Fibroblast of skin of left biceps (primary cell): ENCODE data around the gene ARSG.

ENCODE experiments used
- DNase-seq, 2 experiments: peaks; one replicate each; pipeline ENCODE4 v3.0.0-alpha.2; 2013; ENCODE audit warnings: low read depth in 2 of 2

Gene ARSG

DNA sequence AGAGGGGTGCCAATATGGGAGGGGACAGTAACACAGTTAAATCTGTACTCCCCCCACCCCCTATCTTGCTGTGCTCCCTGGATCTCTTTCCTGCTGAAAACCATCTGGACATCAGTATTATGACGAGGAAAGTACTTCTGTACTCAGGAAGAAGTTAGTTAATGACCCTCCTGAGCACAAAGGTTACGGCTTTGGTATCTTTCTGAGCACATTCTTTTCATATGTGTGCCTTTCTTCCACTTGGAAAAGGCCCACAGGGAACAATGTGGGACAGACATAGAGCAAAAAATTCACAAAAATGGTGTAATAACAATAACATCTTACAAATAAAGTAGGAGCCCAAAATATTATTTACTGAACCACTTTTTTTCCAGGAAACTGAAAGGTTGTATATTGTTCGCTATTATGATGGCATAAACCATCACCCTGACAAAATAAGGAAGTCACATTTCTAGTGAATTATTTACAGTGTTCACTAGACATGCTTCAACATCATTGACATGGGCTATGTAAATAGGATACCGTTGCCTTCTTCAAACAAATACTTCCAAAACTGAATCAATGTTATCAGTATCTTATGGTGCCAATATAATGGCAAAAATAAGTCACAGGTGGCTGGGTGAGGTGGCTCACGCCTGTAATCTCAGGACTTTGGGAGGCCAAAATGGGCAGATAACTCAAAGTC, 160.5 kb downstream of the ARSG start:
- no peak for DNase-seq

DNA sequence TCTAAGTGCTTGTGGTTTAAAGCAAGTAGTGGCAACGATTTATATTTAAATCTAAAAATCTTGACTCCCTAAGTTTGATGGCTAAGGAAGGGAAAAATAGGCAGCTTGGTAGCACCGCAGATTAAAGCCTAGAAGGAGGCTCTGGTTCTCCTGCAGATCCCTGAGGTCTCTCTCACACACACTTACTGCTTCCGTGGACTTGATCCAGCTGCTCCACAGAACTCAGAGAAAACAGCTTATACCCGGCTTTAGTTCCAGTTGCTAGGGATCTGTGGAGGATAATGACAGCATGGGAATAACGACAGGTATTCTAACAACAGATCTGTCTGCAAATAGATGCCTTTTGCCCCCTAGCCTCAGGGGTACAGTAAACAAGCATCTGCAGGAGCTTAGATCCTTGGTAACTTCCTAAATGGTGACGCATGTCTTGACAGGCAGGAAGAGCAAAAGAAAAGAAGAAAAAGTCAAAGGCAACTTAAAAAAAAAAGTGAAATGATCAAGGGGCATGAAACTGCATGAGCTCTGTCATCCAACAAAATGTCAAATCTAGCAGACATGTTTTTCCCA, 161.5 kb downstream of the ARSG start:
- DNase-seq, result no peak

DNA sequence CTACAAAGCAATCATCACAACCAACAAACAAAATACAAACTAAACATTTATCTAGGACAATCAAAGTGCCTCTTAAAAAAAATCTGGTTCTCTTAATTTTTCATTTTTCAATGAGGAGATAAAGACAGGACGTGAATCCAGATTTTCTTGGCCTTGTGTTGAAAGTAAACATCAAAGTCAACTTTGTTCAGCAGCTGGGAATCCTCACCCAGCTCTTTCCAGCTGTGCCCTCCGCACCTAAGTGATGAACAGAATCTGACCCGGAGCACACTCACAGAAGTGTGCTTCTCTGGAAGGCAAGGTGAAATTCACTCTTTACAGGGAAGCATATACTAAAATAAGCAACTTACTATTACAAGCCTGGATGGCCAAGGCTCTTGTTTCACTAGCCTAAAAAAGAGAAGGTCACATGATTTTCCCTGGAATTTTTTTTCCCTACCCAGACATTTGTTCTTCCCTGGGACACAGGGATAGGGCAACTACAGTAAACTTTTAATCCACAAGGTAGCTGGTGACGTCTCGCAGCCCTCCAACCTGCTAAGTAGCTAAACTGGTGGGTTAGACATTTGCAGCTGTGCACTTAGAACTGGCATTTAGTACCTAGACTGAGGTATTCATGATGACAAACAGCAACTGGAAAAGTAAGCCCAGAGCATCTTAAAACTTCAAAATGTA, 162.8 kb downstream of the ARSG start:
- no peak for DNase-seq

DNA sequence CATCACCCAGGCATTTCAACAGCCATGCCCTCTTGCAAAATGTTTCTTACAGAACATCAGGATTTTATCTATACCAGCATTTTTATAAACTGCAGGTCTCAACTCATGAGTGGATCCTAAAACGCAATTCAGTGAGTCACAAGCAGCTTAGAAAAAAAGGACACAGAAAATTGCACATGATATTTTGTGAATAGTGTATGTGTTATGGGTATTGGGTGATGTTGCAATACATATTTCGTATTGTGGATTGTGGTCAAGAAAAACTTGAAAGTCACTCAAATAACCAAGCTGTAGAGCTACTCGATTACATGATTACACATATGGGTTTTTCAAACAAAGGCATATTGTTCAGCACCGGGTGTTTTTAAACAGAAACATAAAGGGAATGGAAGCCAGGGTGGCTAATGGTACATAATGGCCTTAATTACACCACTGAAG, 164.6 kb downstream of the ARSG start:
- DNase-seq, result peak; percentile 78 to 83

DNA sequence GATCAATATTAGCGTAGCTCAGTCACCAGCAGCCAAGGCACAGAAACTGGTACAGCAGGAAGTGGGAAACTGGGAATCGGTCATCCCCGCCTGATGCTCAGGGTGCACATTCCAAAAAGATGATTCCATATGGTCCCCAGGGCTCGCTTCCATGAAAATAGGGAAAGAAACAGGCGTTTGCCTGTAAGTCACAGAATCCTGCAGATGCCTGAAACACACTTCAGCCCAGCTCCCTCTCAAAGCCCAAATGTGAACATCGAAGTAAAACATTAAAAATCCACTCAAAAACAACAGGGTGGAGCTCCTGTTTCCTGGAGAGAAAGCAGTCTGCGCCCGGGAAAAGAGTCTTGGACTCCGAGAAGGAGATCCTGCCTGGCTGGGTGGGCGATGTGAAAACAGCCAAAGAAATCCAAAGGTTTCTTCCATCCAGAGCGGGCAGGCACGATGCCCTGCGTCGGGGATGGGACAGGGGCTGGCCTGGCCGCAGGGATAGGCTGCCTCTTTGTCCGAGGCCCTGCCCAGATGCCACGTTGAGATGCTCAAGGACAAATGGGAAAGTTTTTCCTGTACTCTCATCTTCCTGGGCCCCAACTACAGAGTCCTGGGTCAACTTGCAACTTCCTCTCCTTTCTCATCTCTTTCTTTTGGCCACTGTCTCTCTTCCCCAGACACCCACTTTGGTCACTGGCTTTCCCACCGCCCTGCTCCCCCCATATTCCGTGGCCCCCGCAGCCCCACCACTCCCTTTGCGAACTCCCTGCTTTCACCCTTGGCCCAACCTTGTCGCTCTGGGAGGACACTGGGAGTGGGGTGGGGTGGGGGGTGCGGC, 165.3 kb downstream of the ARSG start:
- DNase-seq, result peak in 1 of 2 experiments; percentile 65

DNA sequence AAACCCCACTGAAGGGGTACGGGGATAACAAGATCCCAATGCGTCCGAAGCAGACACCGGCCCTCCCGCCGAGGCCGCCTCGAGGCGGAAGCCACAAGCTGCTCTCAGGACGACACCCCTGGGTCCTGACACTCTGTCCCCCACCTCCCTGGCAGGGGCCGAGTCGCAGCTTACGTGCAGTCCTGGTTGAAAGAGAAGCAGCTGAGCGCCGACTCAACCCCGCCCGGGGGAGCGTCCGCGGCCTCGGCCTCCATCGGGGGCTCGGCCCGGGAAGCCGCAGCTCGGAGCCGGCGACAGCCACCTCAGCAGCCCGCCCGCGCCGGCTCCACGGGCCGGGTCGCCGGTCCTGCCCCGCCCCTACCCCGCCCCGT, 165.9 kb downstream of the ARSG start, which contains the start of gene WIPI1:
Gene WIPI1, minus strand, starts transcription at position 329 of the 371 bp plus-strand sequence. Its CDS starts 75 bp downstream, at position 254.
- no peak for DNase-seq

DNA sequence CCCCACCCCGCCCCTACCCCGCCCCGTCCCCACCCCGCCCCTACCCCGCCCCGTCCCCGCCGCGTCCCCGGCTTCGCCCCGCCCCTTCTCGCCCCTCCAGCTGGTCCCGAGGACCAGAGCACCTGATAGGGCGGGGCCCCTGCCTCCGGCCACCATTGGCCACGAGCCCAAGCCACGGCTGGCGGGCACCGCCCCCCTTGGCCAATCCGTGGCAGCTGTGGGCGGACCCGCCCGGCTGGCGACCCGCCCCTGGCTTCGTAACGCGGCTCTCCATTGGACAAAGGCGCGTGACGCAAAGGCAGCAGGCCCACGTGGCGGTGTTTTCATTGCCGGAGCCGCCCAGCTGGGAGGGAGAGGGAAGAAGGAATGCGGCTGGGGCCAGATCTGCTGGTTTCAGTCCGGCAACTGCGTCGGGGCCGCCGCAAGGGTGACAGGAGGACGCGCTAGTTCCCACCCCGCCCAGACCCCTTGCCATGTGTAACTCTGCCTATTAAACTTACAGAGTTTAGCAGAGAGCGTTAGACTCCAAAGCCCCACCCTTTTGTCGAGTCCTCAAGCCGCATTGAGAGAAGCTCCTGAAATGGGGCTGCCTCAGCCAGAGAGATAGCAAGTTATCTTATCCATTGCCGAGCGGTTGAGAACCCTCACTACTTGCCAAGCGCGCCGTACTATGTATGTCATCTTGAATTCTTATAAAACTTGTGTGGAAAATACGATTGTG, 166.4 kb downstream of the ARSG start:
- peak; percentile 95 to 97 for DNase-seq

DNA sequence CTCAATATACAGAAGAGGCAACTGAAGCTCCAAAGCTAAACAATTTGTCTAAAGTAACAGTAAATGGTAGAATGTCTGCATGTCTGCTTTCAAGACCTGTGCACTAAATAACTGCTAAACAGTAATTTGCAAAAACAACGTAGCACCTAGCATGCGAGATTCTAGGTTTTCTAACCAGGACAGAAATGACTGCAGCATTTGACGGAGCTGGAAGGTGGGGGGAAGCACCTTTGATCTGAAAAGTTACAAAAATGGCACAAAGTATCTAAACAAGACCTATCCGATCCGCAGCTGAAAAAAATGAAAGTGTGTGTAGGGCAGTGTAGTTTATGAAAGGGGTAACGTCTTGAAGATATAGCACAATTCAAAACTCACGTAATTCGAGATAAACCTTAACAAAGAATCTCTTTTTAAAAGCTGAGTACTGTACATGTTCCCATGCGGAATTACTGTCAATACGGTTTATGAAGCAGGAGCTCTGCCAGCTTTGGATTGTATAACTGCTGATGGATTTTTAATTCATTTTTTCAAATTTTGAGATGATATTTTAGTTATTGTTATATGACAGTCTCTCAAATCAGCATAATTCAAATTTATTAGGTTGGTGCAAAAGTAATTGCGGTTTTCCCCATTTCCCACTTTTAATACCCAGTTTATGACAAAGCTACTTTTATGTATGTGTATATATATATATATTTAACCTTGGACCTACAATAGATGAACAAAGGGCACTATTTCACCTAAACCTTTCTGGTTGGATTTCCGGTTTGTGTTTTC, 167.2 kb downstream of the ARSG start:
- DNase-seq, result no peak

DNA sequence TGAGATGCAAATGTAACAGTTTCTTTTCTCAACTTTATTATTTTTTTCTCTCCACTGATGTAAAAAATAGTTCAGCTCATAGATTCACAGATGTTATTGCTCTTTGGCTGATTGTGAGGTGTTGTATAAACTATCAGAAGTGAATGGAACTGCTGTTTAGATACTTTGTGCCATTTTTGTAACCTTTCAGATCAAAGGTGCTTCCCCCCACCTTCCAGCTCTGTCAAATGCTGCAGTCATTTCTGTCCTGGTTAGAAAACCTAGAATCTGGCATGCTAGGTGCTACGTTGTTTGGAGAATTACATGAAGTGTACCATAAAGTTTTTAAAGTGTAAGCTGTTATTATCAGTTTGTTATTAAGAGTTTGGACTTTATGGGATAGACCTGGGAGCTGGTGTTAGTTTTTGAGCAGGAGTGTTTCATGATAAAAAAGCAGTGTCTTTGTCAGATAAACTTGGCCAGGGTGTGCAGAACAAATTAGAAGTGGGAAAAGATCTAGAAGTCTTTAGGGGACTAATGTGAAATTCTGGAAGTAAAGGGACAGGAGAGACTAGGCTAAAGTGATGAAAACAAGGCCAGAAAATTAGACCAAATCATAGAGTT, 167.8 kb downstream of the ARSG start:
- DNase-seq, result no peak

DNA sequence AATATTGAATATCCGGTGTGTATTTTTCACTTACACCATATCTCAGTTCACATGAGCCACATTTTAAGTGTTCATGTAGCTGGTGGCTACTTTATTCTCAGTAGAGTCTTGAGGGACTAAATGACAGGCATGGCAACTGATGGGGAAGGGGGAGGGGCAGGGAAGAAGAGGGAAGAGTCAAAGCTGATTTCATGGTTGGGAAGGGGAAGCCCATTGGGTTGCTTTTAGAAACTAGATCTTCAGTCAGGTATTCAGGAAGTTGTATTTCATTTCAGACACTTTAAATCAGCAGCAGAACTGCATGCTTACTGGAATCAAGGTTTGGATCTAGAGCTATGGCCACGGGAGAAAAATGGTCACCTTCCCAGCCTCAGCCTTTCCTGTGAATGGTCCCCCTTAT, 168.9 kb downstream of the ARSG start:
- DNase-seq, result no peak

DNA sequence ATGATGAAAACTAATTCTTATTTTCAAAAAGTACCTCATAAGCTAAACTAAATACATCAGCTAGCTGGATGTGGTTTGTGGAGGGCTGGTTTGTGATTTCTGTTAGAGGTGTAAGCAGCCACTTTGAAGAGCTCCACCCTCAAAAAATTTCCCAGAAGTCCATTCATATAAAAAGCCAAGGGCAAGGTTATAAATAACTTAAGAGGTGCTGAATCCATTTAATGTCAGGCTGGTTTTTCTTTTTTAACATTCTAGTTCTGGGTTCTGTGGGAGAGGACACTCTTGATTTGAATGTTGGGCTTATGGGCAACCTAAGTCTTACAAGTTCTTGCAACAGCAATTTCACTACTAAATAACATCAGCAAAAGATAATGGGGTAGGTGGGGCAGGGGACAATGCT, 169.4 kb downstream of the ARSG start:
- no peak for DNase-seq

DNA sequence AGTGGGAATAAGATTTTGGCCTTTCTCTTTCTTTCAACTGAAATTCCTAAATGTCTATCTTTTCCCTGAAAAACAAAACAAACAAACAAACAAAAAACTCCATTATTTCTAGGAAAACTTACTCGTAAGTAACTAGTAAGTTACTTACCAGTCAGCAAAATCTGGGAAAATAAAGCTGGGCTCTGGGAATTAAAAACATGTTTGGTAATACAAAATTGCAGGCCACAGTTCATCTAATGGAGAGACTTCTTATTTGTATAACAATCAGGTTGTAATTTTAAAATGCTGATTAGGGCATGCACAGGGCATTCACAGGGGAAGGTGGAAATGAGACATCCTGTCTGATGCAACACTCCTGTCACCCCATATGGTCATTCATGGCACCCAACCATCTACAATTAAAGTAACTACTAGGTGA, 169.8 kb downstream of the ARSG start:
- no peak for DNase-seq

DNA sequence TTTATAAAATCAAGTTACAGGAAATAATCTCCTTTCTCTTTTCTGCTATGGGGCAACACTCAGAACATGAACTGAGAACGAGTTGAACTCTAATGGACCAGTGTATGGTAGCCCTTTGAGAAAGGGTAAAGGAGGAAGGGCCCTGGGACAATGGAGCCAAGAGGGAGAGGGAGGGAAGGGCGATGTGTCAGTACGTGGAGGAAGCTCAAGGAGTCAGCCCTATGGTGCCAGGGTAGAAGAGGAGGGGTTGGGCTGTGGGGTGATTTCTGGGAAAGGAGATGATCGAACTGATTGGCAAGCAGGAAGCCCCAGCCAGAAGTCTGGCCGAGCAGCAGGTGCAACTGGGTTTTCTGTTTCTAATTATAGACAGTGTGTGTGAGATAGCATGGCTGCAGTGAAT, 170.3 kb downstream of the ARSG start:
- DNase-seq, result no peak

DNA sequence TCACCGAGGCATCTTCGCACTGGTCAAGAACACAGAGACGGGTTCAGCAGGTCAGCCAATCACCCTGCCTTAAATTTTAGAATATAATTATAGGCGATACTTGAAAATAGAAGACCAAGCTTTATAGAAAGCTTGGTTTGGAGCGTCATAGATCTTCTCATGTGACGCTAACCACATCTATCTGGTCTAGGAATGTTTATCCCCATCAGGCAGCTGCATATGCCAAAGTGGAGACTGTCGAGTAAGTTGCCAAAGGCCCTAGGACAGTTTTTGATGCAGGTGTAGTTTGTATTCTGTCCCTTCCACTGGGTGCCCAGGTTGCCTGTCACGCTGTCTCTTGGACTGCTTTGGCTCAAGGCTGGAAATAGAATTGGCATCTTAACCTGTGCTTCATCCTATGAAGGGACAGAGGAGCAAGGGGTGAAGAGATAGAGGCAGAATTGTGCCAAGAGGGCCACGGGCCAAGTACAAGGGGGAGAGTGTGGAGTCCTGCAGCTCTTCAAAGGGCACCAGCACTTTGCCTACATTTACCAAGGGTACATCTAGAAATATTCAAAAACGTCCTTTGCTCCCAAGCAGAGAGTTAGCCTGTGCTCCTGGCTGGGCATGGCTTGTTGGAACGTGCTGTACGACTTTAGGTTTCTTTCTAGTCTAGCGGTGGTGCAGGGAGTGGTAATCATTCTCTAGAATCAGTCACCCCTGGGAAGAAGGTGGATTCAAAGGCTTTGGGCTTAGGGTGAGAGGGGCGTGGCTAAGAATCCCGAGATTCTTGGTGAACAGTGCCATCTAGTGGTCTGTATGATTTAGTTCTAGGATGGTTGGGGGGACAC, 171.3 kb downstream of the ARSG start:
- DNase-seq, result peak; percentile 42 to 44

DNA sequence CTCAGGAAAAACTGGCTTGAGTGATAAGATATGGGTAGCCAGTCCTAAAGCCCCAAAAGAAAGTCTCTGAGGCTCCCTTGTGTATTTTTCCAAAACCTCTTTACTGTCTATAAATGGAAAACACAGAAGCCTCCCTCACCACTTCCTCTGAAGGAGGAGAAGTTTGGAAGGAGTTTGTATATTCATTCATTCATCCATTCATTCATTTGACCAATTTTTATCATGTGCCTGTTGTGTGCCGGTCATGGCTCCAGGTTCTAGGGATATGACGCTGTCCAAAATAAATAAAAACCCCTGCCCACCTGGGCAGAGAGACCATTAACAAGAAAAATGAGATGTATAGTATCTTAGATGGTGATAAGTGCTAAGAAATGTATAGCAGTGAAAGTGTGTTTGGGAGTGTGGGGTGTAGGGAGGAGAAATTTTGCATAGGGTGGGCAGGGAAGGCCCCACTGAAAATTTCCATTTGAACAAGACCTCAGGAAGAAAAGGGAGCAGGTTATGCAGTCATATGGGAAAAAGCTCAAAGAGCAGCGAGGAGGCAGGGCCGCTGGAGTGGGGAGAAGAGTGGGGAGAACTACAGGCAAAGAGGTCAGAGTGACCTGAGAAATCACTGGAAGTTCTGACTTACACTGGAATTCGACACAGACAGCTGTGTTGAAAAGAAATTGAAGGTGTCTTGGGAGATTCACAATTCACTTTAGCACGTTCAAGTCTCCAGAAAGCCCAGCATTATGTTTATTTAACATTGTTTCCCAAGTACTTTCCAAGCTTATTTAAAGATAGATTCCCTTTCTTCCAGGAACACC, 172.1 kb downstream of the ARSG start:
- no peak for DNase-seq

DNA sequence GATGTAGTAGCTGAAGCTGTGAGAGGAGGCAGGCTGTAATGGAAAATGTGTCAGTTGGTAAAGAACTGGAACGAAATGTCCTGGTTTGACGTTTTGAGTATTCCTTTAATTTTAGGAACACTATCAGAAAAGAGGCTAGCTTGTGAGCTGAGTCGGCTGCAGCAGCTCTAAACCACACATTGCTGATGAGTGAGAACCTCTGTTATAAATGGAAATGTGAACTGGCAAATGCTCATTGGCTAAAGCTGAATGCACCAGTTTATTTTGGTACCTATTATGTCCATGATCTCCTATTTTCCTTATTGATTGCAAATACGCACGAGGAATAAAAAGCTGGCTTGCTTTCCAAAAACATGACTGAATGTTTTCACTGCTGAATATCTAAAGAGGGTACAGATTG, 177.0 kb downstream of the ARSG start:
- no peak for DNase-seq

DNA sequence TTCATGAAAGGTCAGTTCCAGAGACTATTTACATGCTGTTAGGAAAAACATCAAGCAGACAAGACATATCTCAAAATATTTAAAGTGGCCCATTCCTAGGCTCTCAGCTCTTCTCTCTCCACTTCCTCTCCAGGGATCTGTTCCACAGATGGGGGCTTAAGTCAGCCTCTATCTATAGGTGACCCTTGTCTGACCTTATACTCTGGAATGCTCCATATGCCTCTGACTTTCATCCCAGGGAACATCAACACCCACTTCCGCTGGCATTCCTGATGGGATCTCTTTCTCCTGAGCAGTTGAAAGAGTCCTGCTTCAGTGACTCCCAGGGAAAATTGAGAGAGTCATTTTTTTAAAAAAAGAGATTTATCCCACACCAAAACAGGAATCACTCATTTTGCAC, 177.5 kb downstream of the ARSG start:
- DNase-seq, result peak; percentile 30 to 38
